Activated naive CD8-positive, alpha-beta T cell treated with anti-CD3 and anti-CD28 coated beads for 36 hours (primary cell): Measurements from ENCODE around the gene CATSPERB. TPM values are rescaled to one million over a fixed set of nuclear protein-coding genes. Genes with fewer than 3 reads are reported as not detected.
"Not testable (repeated sequence)": the region's sequence is repeated elsewhere in the genome, so short reads cannot be mapped to it uniquely, and the experiment has no call there.

ENCODE experiments used
- DNase-seq: peaks from one replicate; pipeline ENCODE4 v3.0.0; 2021
- H3K27ac Mint-ChIP-seq: one replicate; pipeline ENCODE4 v1.8.0; 2022; ENCODE audit warnings: mild to moderate bottlenecking, moderate library complexity, mixed read lengths
- H3K27me3 Mint-ChIP-seq: one replicate; pipeline ENCODE4 v1.8.0; 2022; ENCODE audit warnings: mild to moderate bottlenecking, mixed read lengths
- H3K36me3 Mint-ChIP-seq: one replicate; pipeline ENCODE4 v1.8.0; 2021; ENCODE audit warnings: mild to moderate bottlenecking, mixed read lengths
- H3K4me1 Mint-ChIP-seq: one replicate; pipeline ENCODE4 v1.8.0; 2021; ENCODE audit warnings: mixed read lengths
- H3K4me3 Mint-ChIP-seq: one replicate; pipeline ENCODE4 v1.8.0; 2022; ENCODE audit warnings: mild to moderate bottlenecking, moderate library complexity, mixed read lengths
- H3K9me3 Mint-ChIP-seq: one replicate; pipeline ENCODE4 v1.8.0; 2022; ENCODE audit warnings: mixed read lengths
- total RNA-seq, 2 experiments: library from RNA; stranded (reverse); gene quantifications; one replicate each; pipeline ENCODE4 v1.2.3, GENCODE V29; 2021

The CATSPERB gene
- total RNA-seq, 2 experiments from 2014 or later, result 0.18 to 0.27 TPM

GRCh38 chr14:91708795-91709194 lies 23.1 kb downstream of the CATSPERB start:
- no peaks in the 10 kb centered on the region for H3K27me3 Mint-ChIP-seq
- H3K4me3 Mint-ChIP-seq, result no peak overlapping the region
- DNase-seq, result no peak
- H3K27ac Mint-ChIP-seq, result no peak overlapping the region
- H3K36me3 Mint-ChIP-seq, result no peaks in the 10 kb centered on the region
- H3K9me3 Mint-ChIP-seq, result peaks cover 3% of the 10 kb centered on the region
- no peaks in the 10 kb centered on the region for H3K4me1 Mint-ChIP-seq

- Mint-ChIP-seq H3K9me3 (peaks cover 3% of the 10 kb centered on the region), H3K27ac (no peak overlapping the region), H3K27me3 (peaks cover under 1% of the 10 kb centered on the region), H3K4me3 (no peak overlapping the region), H3K36me3 (no peaks in the 10 kb centered on the region), H3K4me1 (no peaks in the 10 kb centered on the region)
- DNase-seq, result no peak
Measured at GRCh38 chr14:91706996-91707395, 24.9 kb downstream of the CATSPERB start.

GRCh38 chr14:91694643-91695042 lies 37.2 kb downstream of the CATSPERB start:
- H3K27ac Mint-ChIP-seq, result no peak overlapping the region

GRCh38 chr14:91693346-91693745 lies 38.5 kb downstream of the CATSPERB start:
- Mint-ChIP-seq H3K9me3 (peaks cover 13% of the 10 kb centered on the region), H3K4me3 (no peak overlapping the region), H3K27me3 (no peaks in the 10 kb centered on the region), H3K4me1 (peaks cover 6% of the 10 kb centered on the region), H3K27ac (no peak overlapping the region), H3K36me3 (peaks cover 7% of the 10 kb centered on the region)
- no peak for DNase-seq

More at GRCh38 chr14:91694643-91695042, 37.2 kb downstream of the CATSPERB start:
- DNase-seq, result no peak
- Mint-ChIP-seq H3K36me3 (peaks cover 7% of the 10 kb centered on the region), H3K27me3 (no peaks in the 10 kb centered on the region), H3K4me1 (peaks cover 6% of the 10 kb centered on the region), H3K4me3 (no peak overlapping the region), H3K9me3 (peaks cover 13% of the 10 kb centered on the region)

GRCh38 chr14:91692075-91692474 lies 39.8 kb downstream of the CATSPERB start:
- Mint-ChIP-seq H3K4me1 (peaks cover 6% of the 10 kb centered on the region), H3K27ac (no peak overlapping the region), H3K9me3 (peaks cover 9% of the 10 kb centered on the region), H3K4me3 (no peak overlapping the region), H3K27me3 (no peaks in the 10 kb centered on the region), H3K36me3 (peaks cover 6% of the 10 kb centered on the region)
- DNase-seq, result no peak

GRCh38 chr14:91689608-91690007 lies 42.3 kb downstream of the CATSPERB start:
- no peak overlapping the region for H3K4me3 Mint-ChIP-seq
- H3K9me3 Mint-ChIP-seq, result peaks cover 8% of the 10 kb centered on the region
- H3K36me3 Mint-ChIP-seq, result peaks cover 6% of the 10 kb centered on the region
- no peak for DNase-seq
- no peaks in the 10 kb centered on the region for H3K4me1 Mint-ChIP-seq
- H3K27ac Mint-ChIP-seq, result no peak overlapping the region
- no peaks in the 10 kb centered on the region for H3K27me3 Mint-ChIP-seq

- DNase-seq, H3K4me3 Mint-ChIP-seq, H3K36me3 Mint-ChIP-seq, H3K27ac Mint-ChIP-seq, H3K9me3 Mint-ChIP-seq, H3K27me3 Mint-ChIP-seq, H3K4me1 Mint-ChIP-seq: not testable (repeated sequence)
Measured at GRCh38 chr14:91687436-91687835, 44.5 kb downstream of the CATSPERB start.

- no peak overlapping the region for H3K4me3 Mint-ChIP-seq
- DNase-seq, result no peak
- peaks cover 5% of the 10 kb centered on the region for H3K9me3 Mint-ChIP-seq
- H3K27me3 Mint-ChIP-seq, result no peaks in the 10 kb centered on the region
- H3K27ac Mint-ChIP-seq, result no peak overlapping the region
- peaks cover 4% of the 10 kb centered on the region for H3K36me3 Mint-ChIP-seq
- H3K4me1 Mint-ChIP-seq, result peaks cover 18% of the 10 kb centered on the region
Measured at GRCh38 chr14:91685600-91685999, 46.3 kb downstream of the CATSPERB start.

GRCh38 chr14:91681893-91682563 lies 49.9 kb downstream of the CATSPERB start:
- H3K9me3 Mint-ChIP-seq, result peaks cover 5% of the 10 kb centered on the region
- H3K4me3 Mint-ChIP-seq, result no peak overlapping the region

GRCh38 chr14:91681118-91681517 lies 50.8 kb downstream of the CATSPERB start:
- no peak for DNase-seq
- Mint-ChIP-seq H3K36me3 (no peaks in the 10 kb centered on the region), H3K27me3 (no peaks in the 10 kb centered on the region), H3K4me1 (peaks cover 18% of the 10 kb centered on the region), H3K4me3 (no peak overlapping the region), H3K27ac (peak overlapping the region; percentile 38), H3K9me3 (peaks cover 5% of the 10 kb centered on the region)

More at GRCh38 chr14:91681893-91682563, 49.9 kb downstream of the CATSPERB start:
- no peaks in the 10 kb centered on the region for H3K27me3 Mint-ChIP-seq
- H3K27ac Mint-ChIP-seq, result peak overlapping the region; percentile 38
- DNase-seq, result peak; percentile 5
- peaks cover 18% of the 10 kb centered on the region for H3K4me1 Mint-ChIP-seq
- no peaks in the 10 kb centered on the region for H3K36me3 Mint-ChIP-seq

- H3K4me1 Mint-ChIP-seq, result peaks cover 18% of the 10 kb centered on the region
Measured at GRCh38 chr14:91679273-91679672, 52.6 kb downstream of the CATSPERB start.

GRCh38 chr14:91677687-91678086 lies 54.2 kb downstream of the CATSPERB start:
- not testable (repeated sequence) for H3K36me3 Mint-ChIP-seq, DNase-seq, H3K9me3 Mint-ChIP-seq, H3K4me3 Mint-ChIP-seq, H3K27ac Mint-ChIP-seq, H3K27me3 Mint-ChIP-seq
- H3K4me1 Mint-ChIP-seq, result peaks cover 18% of the 10 kb centered on the region

More at GRCh38 chr14:91679273-91679672, 52.6 kb downstream of the CATSPERB start:
- H3K4me3 Mint-ChIP-seq, result no peak overlapping the region
- DNase-seq, result no peak
- no peak overlapping the region for H3K27ac Mint-ChIP-seq
- no peaks in the 10 kb centered on the region for H3K36me3 Mint-ChIP-seq
- no peaks in the 10 kb centered on the region for H3K27me3 Mint-ChIP-seq
- H3K9me3 Mint-ChIP-seq, result peaks cover 5% of the 10 kb centered on the region

- H3K27ac Mint-ChIP-seq, result no peak overlapping the region
- no peaks in the 10 kb centered on the region for H3K27me3 Mint-ChIP-seq
- no peak for DNase-seq
- no peaks in the 10 kb centered on the region for H3K36me3 Mint-ChIP-seq
- peaks cover 6% of the 10 kb centered on the region for H3K9me3 Mint-ChIP-seq
- H3K4me1 Mint-ChIP-seq, result no peaks in the 10 kb centered on the region
- no peak overlapping the region for H3K4me3 Mint-ChIP-seq
Measured at GRCh38 chr14:91674911-91675310, 57.0 kb downstream of the CATSPERB start.

- H3K27ac Mint-ChIP-seq, result no peak overlapping the region
- no peaks in the 10 kb centered on the region for H3K36me3 Mint-ChIP-seq
- peaks cover 3% of the 10 kb centered on the region for H3K9me3 Mint-ChIP-seq
- no peaks in the 10 kb centered on the region for H3K27me3 Mint-ChIP-seq
- no peaks in the 10 kb centered on the region for H3K4me1 Mint-ChIP-seq
- no peak for DNase-seq
- H3K4me3 Mint-ChIP-seq, result no peak overlapping the region
Measured at GRCh38 chr14:91669867-91670266, 62.0 kb downstream of the CATSPERB start.

GRCh38 chr14:91667101-91667500 lies 64.8 kb downstream of the CATSPERB start:
- not testable (repeated sequence) for H3K4me3 Mint-ChIP-seq, H3K27me3 Mint-ChIP-seq, H3K27ac Mint-ChIP-seq, H3K4me1 Mint-ChIP-seq, H3K9me3 Mint-ChIP-seq, H3K36me3 Mint-ChIP-seq, DNase-seq

GRCh38 chr14:91660790-91661189 lies 71.1 kb downstream of the CATSPERB start:
- Mint-ChIP-seq H3K27ac (no peak overlapping the region), H3K4me1 (no peaks in the 10 kb centered on the region), H3K9me3 (no peaks in the 10 kb centered on the region), H3K27me3 (no peaks in the 10 kb centered on the region), H3K4me3 (no peak overlapping the region), H3K36me3 (no peaks in the 10 kb centered on the region)
- no peak for DNase-seq
